ENCODE measurements around the gene PPP2R3B.

- no peak for TF ChIP-seq CTCF (IDR thresholded peaks at IDR 0.05)
- TF ChIP-seq POLR2A (IDR thresholded peaks at IDR 0.05): no peak
- no peak for TF ChIP-seq POLR2AphosphoS5 (IDR thresholded peaks at IDR 0.05)
- TF ChIP-seq EP300 (IDR thresholded peaks at IDR 0.05): no peak
Observed at GRCh38 chrX:292900-293897, 93.5 kb downstream of the PPP2R3B start.
